ENCODE data around the gene TRPM3.

DNA sequence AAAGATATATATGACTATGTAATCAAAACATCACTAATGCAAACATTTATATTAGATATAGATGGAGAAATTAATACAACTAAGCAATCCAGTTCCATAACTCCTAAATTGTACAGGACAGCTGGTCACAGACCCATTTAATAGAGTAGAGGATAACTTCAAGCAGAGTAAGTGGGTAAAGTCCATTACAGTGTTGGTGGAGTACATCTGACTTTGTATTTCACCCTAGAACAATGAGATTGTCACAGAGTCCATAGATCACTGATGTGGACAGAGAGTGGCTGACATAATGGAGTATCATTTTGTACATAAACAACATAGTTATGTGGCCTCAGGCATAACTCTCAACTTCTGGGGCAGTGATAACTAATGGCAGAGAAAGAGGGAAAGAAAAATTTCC, 439.1 kb downstream of the TRPM3 start:
- TF ChIP-seq, protein P1, sequence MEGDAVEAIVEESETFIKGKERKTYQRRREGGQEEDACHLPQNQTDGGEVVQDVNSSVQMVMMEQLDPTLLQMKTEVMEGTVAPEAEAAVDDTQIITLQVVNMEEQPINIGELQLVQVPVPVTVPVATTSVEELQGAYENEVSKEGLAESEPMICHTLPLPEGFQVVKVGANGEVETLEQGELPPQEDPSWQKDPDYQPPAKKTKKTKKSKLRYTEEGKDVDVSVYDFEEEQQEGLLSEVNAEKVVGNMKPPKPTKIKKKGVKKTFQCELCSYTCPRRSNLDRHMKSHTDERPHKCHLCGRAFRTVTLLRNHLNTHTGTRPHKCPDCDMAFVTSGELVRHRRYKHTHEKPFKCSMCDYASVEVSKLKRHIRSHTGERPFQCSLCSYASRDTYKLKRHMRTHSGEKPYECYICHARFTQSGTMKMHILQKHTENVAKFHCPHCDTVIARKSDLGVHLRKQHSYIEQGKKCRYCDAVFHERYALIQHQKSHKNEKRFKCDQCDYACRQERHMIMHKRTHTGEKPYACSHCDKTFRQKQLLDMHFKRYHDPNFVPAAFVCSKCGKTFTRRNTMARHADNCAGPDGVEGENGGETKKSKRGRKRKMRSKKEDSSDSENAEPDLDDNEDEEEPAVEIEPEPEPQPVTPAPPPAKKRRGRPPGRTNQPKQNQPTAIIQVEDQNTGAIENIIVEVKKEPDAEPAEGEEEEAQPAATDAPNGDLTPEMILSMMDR (IDR thresholded peaks at IDR 0.05): no peak
- TF ChIP-seq POLR2A (IDR thresholded peaks at IDR 0.05): no peak
